ENCODE data around the gene TYR. TPM values are rescaled to one million over a fixed set of nuclear protein-coding genes. Genes with fewer than 3 reads are reported as not detected.
"Not testable (repeated sequence)": the region's sequence is repeated elsewhere in the genome, so short reads cannot be mapped to it uniquely, and the experiment has no call there.

TYR gene
- not detected in 2 replicates for total RNA-seq
- polyA plus RNA-seq (2012), result not detected

DNA sequence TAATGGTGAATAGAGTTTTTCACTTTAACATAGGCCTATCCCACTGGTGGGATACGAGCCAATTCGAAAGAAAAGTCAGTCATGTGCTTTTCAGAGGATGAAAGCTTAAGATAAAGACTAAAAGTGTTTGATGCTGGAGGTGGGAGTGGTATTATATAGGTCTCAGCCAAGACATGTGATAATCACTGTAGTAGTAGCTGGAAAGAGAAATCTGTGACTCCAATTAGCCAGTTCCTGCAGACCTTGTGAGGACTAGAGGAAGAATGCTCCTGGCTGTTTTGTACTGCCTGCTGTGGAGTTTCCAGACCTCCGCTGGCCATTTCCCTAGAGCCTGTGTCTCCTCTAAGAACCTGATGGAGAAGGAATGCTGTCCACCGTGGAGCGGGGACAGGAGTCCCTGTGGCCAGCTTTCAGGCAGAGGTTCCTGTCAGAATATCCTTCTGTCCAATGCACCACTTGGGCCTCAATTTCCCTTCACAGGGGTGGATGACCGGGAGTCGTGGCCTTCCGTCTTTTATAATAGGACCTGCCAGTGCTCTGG is at the start of gene TYR:
Gene TYR, plus strand, starts transcription at position 185 of the 541 bp plus-strand sequence. Its CDS starts 79 bp downstream, at position 264.
- DNase-seq (ENCODE audit: low read depth), result no peak

DNA sequence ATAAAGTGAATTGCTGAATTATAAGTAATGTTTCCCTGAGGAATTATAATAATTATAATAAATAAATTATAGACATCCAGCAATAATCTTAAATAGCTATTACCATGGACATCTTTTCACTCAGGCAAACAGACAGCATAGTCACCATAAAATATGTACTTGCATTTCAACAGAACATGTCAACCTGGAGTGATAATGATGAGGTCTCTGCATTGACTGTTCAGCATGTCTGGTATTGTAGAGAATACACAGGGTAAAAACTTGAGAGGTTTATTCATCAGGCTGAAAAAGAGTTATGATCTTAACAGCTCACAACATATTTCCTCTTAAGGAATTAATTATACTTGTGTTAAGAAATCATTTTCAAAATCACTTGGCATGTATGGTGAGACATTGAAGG is 41.1 kb upstream of the TYR start:
- DNase-seq (ENCODE audit: low read depth), result no peak

DNA sequence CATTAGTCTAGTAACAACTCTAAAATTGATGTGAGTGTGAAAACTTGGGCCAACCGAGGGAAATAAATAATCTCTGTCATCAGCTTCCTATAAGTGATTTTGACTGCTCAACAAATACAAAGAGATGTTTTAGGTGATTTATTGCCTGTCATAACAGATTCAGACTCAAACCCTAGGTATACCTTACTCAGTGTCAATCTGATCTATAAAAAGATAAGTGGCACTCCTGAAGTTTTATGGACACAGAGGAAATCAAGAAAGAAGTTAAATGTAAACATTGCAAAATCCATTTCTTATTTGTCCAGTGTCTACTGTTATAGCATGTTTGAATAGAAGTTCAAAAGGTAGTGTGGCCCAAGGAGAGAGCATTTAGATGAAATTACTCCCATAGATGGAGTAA is 30.4 kb upstream of the TYR start:
- no peak for DNase-seq (ENCODE audit: low read depth)

DNA sequence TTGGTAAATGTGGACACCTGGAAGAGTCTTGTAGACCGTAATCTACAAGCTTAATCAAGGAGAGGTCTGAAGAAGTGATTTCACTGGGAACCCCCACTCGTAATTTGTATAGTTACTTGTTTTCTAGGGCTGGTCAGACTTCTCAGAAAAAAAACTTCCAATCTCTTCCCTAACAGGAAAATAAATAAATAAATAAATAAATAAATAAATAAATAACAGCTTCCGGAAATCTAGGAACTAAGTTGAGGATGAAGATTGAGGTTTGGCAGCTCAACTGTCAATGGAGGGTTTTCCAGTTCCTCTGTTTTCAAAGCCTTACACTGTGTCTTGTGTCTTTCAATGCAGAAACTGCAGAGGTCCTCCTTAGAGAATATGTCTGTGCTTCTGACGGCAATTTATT is 17.7 kb upstream of the TYR start:
- DNase-seq (ENCODE audit: low read depth), result no peak

DNA sequence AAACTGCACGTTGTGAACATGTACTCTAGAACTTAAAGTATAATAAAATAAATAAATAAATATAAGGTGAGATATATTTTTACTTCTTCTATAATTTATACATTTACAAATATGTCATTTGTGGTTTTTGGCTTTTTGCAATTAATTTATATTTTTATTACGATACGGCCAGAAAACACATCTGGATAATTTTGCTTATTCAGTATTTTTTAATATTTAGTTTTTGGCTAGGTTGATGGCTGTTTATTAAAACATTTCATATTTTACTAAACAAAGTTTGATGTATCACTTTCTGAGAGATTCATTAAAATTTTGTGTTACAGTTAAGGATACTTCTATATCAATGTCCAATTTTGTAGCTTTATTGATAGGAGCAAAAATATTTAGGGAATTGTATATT is 15.7 kb upstream of the TYR start:
- no peak for DNase-seq (ENCODE audit: low read depth)

DNA sequence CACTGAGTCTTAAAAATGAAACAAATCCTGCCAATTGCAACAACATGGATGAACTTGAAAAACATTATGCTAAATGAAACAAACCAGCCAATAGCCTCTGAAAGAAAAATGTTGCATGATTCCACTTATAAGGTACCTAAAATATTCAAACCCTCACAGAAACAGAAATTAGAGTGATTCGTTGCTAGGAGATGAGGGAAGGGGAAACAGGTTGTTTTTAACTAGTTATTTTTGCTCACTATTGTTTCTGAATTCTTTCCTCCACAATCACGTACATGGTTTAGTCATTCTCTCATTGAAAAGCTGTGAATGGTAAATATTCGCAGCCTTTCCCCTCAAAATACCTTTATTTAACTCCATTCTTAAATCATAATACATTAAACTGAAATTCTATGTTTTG is 14.0 kb upstream of the TYR start:
- DNase-seq (ENCODE audit: low read depth), result no peak

DNA sequence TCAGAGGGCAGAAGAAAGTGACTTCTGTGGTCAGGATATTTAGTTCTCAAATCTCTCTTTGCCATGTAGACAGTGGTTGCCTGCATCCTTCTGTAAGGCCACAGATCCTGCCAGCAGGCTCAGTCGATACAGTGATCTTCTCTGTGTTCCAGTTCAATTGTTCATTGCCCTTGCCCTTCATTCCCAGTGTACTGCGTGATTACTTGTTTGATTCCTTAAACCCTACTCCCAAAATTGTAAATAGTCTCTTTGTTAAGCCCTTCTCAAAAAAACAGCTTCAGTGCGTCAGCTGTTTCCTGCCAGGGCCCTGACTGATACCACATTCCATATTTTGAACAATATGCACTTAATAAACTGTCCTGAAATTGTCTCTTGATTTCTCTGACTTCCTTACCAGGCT is 9.3 kb upstream of the TYR start:
- no peak for DNase-seq (ENCODE audit: low read depth)

DNA sequence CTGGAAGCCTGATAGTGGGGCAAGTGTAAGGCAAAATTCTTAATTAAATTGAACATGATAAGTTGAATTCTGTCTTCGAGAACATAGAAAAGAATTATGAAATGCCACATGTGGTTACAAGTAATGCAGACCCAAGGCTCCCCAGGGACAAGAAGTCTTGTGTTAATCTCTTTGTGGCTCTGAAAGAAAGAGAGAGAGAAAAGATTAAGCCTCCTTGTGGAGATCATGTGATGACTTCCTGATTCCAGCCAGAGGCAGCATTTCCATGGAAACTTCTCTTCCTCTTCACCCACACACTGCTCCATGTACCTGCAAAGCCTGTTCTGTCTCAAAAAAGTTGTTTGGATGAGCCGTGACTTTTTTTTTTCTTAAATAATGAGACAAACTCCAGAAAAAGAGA is 1.9 kb upstream of the TYR start:
- no peak for DNase-seq (ENCODE audit: low read depth)

DNA sequence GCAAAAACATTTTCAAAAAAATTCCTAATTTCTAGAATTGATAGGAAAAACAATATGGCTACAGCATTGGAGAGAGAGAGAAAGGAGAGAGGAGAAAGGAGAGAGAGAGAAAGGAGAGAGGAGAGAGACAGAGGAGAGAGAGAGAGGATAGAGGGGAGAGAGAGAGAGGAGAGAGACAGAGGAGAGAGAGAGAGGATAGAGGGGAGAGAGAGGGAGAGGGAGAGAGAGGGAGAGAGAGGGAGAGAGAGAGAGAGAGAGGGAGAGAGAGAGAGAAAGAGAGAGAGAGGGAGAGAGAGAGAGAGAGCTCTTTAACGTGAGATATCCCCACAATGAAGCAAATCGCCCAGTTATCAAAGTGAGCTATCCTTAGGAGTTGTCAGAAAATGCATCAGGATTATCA is 737 bp upstream of the TYR start:
- no peak for DNase-seq (ENCODE audit: low read depth)

DNA sequence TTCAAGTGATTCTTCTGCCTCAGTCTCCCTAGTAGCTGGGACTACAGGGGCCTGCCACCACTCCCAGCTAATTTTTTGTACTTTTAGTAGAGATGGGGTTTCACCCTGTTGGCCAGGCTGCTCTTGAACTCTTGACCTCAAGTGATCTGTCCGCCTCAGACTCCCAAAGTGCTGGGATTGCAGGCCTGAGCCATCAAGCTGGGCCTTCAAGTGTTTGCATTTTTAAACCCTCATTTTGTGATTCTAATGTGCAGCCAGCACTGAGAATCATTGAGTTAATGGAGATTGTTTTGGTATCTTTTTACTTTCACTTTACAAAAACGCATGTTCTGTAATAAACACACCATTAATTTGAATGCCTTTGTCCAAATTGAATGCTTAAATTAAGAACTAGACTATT is 3.4 kb downstream of the TYR start:
- DNase-seq (ENCODE audit: low read depth), result no peak

DNA sequence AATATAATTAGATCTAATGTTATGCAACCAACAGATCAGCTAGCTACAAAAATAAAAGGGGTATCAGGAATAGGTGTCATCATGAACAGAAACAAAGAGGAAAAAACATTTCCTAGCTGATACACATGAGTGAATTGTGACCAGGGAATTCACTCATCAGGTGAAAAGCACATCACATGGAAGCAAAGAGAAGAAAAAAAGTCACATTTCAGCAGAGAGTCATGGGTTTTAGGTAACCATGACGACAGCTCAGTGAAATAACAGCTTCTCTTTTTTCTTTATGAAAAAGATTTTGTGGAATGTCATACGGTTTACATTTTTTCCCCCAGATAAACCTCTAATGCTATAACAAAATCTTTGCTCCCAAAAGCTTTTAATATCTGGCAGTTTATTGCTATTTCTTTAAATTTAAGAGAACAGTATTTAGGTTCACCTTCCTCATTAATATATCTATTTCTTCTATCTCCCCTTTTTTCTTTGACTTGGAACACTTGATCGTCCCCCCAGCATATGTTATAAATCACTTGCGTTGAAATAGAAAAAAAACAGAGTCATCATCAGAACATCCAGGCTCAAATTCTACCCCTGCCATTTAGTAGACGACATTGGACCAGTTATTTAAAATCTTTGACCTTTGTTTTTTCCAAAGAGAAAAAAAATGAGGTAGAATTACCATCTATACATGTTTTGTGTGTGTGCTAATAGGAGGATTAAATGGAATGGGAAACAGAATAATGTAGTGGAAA is 5.3 kb downstream of the TYR start:
- no peak for DNase-seq (ENCODE audit: low read depth)

DNA sequence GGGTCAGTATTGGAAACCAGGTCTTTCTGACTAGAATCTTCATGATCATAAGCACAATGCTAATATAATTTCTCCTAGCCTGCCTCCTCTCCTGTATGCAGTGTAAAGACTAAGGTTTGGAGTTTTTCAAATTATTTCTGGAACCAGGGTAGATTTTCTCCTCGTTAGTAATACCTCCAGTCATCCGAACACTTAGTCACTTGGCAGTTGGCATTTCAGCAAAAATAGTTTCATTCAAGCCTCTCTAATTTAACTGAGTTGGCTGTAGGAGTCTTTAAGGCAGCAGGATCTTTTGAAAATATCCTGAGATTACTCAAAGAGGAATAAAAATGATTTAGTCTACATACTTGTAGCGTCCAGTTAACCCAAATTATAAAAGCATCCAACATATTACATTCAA is 6.3 kb downstream of the TYR start:
- no peak for DNase-seq (ENCODE audit: low read depth)

DNA sequence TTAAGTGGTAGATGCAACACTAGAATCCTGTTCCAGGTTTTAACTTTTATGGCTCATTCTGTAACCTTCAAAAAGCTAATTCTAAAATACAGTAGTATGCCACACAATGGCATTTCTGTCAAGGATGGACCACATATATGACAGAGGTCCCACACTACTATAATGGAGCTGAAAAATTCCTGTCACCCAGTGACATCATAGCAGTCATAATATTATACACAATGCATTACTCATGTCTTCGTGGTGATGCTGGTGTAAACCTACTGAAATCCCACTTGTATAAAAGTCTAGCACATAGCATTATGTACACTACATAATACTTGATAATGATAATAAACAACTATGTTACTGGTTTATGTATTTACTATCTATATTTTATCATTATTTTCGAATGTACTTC is 12.1 kb downstream of the TYR start:
- DNase-seq (ENCODE audit: low read depth), result no peak

DNA sequence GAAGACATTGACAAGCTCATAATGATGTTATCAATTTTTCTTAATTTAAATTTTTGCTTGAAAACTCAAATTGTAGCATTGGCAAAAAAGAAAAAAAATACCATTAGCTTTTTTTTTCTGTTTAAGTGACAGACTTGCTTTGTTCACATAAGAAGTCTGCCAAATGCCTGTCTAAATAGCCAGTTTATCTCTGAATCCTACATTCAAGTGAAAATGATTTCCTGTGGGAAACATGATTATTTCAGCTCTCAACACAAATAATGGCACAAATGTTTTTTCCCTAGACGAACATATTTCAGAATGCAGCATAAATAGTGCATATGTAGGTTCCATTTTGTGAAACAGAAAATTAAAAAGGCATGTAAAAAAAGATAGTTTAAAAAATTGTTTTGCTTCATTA is 23.5 kb downstream of the TYR start:
- DNase-seq (ENCODE audit: low read depth), result no peak

DNA sequence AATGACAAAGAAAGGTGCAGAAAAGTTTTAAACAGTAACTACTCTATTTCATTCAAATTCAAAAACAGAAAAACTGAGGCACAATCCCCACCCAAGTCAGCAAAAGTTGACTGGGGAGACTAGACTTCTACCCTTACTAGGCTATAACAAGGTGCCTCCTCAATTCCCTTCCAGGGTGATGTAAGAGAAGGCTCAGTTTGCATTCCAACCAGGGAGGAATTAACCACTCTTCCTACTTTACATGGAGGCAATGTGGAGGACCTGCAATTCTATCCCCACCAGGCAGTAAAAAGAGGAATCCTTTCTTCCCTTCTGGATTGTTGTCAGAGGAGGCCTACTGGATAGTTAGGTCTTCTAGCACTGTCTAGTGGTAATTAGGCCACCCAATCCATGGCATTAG is 26.1 kb downstream of the TYR start:
- DNase-seq (ENCODE audit: low read depth), result no peak

DNA sequence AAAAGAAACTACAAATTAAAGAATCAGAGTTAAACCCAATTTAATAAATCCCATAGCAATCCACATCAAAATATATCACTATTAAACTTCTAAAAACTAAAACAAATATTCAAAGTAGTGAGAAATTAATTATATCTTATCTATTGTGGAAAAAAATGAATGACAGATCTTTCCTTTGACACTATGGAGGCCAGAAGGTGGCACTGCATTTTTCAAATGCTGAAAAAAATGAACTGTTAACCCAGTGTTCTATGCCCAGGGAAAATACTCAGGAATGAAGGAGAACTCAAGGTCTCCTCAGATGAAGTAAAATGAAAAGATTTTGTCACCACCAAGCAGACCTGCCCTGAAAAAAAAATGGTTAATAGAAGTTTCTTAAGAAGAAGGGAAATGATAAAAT is 27.7 kb downstream of the TYR start:
- no peak for DNase-seq (ENCODE audit: low read depth)

DNA sequence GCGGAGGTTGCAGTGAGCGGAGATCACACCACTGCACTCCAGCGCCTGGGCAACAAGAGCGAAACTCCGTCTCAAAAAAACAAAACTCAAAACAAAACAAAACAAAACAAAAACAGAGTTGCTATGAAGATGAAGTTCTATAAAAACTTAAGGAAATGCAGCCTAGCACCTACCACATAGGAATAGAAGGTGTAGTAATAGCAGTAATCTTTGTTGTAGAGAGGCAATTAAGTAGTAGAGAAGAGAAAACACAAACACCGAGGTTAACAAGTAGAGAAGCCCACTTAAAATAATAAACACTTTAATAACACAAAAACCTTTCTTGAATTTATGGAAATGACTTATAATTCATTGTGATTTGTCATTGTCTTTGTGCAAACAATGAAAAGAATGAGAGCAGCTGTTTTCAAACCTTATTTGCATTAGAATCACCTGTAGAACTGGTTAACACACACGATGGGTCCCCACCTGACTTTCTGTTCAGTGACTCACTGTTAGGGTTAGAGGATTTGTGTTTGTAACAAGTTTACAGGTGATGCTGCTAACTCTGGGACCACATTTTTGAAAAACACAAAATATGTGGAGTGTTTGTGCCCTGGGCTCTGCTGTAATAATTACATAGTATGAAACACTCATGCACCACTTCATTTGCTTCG is 43.1 kb downstream of the TYR start:
- no peak for DNase-seq (ENCODE audit: low read depth)

DNA sequence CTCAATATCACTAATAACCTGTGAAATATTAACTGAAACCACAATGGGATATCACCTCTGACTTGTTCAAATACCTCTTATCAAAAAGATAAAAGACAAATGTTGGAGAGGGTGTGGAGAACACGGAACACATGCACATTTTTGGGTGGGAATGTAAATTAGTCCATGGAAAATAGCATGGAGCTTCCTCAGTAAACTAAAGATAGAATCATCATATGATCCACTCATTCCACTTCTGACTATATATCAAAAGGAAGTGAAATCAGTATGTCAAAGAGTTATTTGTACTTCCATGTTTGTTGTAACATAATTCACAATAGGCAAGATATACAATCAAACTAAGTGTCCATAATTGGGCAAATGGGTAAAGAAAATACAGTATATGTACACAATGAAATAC is 57.4 kb downstream of the TYR start:
- no peak for DNase-seq (ENCODE audit: low read depth)

DNA sequence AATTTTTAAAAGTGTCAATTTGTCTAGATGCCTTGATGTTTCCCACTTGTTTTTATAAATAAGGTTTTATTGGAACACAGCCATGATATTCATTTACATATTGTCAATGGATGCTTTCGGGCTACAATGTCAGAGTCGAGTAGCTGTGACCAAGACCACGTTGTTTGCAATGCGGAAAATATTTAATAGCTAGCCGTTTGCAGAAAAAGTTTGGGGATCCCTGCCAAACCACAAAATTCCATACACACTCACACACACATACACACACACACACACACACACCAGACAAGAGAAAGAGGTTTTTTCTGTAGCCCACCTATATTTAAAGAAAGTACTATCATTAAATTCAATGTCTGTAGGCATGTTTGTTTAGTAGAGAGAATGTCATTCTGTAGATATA is 58.3 kb downstream of the TYR start:
- DNase-seq (ENCODE audit: low read depth), result no peak

DNA sequence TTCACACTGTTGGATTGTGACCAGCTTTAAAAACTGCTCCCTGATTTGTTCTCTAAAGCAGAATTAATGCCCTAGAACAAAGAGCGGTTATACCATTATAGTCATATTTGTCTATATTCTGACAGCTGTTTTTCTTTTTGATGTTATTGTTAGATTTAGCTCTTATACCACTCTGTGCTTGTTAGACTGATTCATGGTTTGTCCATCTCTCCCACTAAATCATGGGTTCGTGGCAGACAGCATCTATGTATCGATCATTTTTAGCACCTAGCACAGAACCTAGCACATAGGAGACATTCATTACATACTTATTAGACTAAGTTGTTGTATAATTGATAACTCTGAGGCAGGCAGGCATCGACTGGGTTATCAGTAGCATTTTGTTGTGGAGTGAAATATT is 69.3 kb downstream of the TYR start:
- not testable (repeated sequence) for DNase-seq (ENCODE audit: low read depth)

DNA sequence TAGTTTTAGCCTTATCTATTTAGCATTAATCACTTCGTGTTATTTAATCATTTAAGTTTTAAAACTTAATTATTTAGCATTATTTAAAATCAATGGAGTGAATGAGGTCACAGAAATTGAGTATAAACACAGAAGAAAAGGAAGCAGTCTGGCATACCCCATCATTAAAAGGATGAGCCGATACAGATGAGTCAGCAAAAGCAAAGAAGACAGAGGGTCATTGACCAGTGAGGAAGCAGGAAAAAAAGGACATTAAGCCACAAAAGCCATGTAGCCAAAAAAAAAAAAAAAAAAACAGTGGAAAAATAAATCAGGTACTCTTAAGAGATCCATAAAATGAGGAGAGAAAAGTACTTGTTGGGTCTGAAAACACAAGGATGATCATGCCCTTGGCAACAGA is 71.5 kb downstream of the TYR start:
- no peak for DNase-seq (ENCODE audit: low read depth)

DNA sequence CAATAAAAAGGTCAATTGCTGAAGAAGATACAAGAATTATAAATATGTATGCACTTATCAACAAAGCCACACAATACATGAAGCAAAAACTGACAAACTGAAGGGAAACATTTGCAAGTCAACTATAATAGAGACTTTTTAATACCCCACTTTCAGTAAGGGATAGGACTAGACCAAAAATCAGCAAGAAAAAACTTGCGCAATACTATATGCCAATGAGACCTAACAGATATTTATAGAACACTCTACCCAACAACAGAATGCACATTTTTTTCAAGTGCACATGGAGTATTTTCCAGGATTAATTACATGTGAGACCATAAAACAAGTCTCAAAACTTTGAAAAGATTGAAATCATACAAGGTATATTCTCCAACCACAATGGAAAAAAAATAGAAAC is 83.8 kb downstream of the TYR start:
- not testable (repeated sequence) for DNase-seq (ENCODE audit: low read depth)
